ENCODE data around the gene GLI3.

Gene GLI3

DNA sequence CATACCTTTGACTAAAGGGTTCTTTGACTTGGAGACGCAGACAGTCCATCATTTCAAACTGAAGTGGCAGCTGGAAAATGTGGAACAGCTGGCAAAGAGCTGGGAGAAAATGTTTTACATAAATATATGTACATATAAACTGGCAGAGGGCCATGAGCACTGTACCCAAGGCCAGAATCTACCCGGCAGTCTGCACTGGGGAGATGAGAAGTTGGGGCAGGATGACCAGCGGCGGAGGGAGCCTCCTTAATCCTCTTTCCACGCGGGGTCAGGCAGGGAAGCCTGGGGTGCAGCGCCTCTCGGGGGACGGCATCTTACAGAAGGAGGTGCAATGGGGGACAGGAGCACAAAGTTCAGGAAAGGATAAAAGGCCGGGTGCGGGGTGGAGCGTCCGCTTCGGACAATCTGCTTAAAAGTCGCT lies 1.3 kb downstream of the GLI3 start:
- DNase-seq = no peak

DNA sequence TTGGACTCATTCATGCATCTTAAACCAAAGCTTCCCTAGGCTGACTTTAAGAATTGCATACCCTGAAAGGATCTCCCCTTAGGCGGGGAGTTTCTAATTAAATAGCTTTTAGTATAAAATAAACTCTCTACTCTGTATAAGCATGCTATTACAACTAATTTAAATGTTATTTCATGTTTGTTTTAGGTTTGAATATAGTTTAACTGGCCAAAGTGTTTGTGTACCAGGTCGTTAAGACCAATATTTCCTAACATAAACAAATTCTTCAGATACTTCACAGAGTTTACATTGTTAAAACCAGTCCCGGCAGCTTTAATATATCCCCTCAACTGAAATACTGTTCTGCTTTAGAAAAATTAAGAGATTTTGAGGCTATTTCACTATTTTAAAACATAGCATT lies 2.3 kb downstream of the GLI3 start:
- DNase-seq = no peak

- no peak for DNase-seq
These were observed 3.2 kb downstream of the GLI3 start for GRCh38 chr7:42233695-42234331.

- DNase-seq = no peak
These were observed 3.8 kb downstream of the GLI3 start for GRCh38 chr7:42233171-42233570.

DNA sequence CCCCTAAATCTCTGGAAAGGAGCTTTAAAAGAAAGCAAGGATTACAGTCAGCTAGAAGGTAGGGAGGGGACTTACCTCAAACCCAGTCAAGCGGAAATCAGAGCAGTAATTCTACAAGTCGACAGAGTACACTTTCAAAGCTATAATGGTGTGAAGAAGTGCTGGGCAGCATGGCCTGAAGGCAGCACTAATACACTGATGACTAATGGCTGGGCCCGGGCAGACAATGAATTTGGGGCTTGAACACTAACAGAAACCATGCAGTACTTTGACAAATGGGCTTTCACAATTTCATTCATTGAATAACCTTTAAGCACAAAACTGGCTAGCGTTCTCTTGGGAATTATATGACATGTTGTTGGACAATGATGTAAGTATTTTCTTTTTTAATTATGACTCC lies 4.7 kb downstream of the GLI3 start:
- DNase-seq = no peak

DNA sequence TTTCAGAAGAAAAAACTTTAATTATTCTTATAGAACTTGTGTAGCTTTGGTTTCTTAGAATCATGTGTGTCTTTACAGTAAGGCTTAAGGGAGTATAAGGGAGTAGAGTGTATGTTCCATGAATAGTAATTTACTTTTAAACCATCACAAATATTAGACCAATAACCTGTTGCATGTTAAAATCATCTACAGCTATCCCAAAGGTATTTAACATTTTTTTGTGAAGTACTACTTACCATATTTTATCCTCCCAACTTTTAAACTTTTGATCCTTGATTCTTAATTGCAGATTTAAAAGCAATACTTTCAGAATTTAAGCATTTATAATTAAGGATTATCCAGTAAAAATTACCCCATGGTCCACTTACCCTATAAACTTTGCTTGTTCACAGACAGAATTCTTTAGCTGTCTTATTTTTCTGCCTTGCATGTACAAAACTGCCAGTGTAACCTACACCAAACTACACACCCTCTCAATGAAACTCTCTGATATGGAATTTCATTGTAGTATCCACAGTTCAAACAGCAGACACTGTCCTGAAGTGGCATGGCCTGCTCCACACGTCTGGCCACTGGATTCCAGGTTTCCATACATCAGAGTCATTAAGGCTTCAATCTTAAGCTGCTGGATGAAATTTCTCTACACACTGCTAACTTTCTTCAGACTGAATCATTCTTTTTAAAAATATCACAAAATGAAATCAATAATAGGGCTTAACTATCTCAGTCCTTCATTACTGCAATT lies 5.8 kb downstream of the GLI3 start:
- DNase-seq = no peak

- no peak for DNase-seq
These were observed 8.9 kb downstream of the GLI3 start for GRCh38 chr7:42227936-42228591.

GRCh38 chr7:42227541-42227935 lies 9.5 kb downstream of the GLI3 start:
- no peak for DNase-seq

- no peak for DNase-seq
These were observed 10.0 kb downstream of the GLI3 start for GRCh38 chr7:42227021-42227420.

GRCh38 chr7:42226354-42226941 lies 10.6 kb downstream of the GLI3 start:
- no peak for DNase-seq

DNA sequence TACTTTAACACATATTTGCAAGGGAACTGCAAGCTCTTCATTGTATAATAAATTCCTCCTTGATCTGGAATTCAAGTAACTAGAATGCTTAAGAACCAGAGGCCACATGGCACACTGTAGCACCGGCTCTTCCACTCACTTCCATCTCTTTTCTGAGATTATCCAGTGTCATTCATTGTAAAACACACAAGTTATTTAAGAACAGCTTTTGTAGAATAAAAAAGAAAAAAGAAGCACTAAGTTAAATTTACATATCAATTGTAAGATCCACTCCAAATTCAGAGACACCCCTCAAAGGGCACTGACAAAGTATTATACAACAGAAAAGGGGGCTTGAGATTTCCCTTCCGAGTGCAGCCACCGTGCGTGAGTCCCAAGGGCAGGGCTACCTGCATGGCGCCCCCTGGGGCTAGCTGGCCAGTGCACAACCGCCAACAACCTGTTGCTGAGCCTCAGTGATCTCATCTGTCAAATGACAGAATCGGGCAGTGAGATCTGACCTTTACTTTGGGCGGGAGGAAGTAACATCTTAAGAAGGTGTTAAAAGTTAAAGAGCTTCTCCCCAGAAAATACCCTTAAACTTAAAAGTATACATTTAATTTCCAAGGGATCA lies 12.5 kb downstream of the GLI3 start:
- DNase-seq = no peak

DNA sequence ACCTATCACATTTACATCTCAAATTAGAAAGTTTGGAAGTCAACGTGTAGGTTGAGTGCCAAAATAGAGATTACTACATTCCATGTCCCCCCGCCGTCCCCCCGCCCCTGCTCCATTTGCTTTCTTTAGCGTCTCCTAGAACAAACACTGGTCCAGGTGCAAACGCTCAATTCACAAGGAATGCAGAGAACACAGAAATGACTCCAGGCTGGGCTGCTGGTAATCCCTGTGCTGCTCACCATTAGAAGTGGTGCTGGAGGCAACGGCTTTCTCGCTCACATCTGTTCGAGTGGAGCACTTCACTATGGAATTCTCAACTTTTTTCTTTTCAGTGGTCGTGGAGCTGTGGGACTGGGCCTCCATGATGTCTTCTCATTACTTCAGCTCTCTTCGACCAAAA lies 14.1 kb downstream of the GLI3 start:
- no peak for DNase-seq

- no peak for DNase-seq
These were observed 14.9 kb downstream of the GLI3 start for GRCh38 chr7:42222125-42222524.

DNA sequence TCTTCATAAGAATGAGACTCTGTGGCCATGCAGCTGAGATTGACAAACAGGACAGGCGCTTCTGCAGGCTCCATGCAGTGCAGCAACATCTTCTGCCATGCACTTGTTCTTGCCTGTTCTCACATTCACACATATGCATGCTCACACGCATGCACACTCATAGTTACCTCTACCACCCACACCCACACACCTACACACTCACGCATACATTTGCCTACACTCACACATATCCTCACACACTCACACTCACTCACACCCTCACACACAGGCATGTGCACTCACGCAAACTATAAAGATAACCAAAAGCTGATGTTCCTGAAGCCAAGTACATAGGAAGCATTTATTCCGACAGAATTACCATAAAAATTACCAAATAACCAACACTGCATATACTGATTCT lies 15.7 kb downstream of the GLI3 start:
- no peak for DNase-seq

DNA sequence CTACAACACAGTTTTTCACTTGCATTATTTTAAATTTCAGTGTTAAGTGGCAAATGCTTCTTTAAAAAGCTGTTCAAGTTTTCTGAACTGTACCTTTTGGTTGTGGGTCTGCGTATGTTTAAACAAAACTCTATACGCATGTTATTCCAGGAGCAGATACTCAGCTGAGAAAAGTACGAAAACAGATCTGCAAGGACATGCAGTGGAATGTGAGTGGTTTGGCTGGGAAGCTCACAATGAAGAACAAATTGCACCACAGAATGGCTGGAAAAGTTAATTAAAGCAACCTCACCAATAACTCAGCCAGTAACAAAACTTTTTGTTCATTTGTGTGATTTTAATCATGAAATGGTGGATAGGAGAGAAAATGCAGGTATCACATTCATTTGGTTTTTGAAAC lies 17.6 kb downstream of the GLI3 start:
- no peak for DNase-seq

GRCh38 chr7:42218248-42218647 lies 18.8 kb downstream of the GLI3 start:
- DNase-seq = no peak

DNA sequence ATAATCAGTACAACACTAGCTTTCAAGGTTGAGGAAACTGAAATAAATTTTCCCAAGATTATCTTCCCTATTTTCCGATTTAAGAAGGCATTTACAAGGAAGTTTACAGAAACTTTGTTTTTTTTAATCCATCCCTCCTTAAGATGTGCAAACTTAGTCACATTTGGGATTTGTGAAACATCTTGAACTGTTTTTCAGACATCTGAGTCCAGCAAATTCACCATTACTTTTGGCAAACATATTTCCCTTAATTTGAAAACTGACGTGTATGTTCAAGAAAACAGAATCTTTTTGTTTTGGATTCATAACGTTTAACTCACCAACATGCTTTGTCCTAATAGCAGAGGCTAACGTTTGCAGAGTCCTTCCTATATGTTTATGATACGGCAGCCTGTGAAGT lies 19.5 kb downstream of the GLI3 start:
- no peak for DNase-seq

GRCh38 chr7:42217053-42217452 lies 20.0 kb downstream of the GLI3 start:
- DNase-seq = no peak

DNA sequence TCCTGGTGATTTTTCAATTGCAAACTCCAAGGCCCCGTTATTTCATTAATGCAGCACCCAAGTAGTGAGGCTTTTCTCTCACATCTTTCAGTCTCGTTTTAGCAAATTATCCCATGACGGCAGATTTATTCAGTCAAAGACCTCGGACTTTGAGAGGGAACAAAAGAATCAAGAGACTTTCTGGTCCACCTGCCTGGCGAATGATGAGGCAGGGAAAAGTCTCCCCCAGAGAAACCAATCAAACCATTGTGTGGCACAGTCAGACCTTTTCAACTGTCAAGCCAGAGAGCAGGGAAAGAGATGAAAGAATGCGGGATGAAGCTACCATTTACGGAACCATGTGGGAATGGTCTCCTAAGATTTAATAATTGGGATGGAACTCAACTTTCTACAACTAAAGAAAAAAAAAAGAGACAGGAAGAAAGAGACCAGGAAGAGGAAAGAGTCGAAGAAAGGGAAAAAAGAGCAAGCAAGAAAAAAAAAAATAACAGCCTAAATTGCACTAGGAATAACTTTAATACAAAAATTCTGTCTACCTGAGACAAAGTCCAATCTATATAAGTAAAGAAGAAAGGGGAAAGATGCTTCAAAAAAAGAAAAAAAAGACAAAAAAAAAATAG lies 22.8 kb downstream of the GLI3 start:
- no peak for DNase-seq

GRCh38 chr7:42213093-42213492 lies 23.9 kb downstream of the GLI3 start:
- DNase-seq = no peak

DNA sequence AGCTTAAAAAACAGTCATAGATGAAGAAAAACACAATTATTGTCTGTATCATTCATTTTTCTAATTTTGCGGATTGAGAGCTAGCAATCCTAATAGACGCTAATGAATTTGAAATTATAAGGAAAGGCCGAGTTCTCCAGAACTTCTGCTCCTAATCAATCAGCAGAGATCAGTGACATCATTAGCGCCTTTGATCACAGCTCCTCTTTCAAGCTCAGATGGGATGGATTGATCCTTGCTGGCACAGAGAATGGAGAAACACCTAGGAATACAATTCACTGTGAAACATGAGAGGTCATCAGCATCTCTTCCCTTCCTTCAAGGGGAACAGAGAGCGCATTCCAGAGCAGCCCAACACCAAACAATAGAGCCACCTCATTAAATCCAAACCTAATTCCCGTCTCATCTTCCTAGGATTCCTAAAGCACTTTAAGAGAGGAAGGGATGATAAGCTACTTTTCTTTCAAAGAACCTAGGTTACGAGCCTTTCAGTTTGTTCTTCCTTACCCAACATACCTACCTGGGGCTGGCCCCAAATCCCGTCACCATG lies 24.4 kb downstream of the GLI3 start:
- DNase-seq = no peak

DNA sequence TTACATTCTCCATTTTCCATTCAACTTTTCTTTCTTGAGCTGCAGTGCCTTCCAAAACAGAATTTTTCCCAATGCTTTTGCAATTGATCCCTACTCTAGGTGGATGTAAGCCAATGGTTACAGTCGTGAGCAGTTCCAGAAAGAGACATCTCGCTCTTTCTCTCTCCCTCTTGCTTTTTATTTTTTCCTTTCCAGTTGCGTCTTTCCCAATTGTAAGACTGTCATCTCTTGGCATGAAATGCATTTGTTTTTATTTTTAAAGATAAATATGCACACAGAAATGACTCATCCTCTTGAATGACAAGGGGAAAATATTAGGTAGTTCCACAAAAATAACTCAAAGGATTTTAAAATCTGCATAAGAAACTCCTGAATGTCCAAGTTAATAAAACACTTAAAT lies 25.1 kb downstream of the GLI3 start:
- DNase-seq = no peak

DNA sequence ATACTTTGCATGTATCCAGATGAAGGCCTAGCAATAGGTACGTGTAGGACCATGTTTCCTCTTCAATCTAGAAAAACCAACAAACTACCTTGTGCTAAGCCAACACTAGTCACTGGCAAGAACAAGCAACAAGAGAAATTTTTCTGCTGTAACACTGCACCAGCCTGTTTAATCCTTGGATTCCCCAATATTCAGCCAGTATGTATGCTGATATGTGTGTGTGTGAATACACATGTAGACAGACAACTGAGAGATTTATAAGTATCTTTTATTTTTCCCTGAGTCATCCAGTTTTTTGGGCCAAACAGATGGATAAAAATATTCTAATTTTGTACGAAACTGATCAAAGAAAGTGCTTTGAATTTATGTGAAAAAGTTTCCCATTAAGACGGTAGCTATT lies 26.2 kb downstream of the GLI3 start:
- no peak for DNase-seq
